Stimulated activated CD8-positive, alpha-beta memory T cell treated with anti-CD3 and anti-CD28 coated beads, Interleukin-12 subunit alpha, Interleukin-12 subunit beta, amount 100 ng/mL, for 24 hours (primary cell): ENCODE measurements around the gene SCN3B.
"Not testable (repeated sequence)": the region's sequence is repeated elsewhere in the genome, so short reads cannot be mapped to it uniquely, and the experiment has no call there.

Source experiments
- DNase-seq: peaks from one replicate; pipeline ENCODE4 v3.0.0-alpha.2; 2020; ENCODE audit errors: extremely low read depth

Gene SCN3B, protein sequence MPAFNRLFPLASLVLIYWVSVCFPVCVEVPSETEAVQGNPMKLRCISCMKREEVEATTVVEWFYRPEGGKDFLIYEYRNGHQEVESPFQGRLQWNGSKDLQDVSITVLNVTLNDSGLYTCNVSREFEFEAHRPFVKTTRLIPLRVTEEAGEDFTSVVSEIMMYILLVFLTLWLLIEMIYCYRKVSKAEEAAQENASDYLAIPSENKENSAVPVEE

DNA sequence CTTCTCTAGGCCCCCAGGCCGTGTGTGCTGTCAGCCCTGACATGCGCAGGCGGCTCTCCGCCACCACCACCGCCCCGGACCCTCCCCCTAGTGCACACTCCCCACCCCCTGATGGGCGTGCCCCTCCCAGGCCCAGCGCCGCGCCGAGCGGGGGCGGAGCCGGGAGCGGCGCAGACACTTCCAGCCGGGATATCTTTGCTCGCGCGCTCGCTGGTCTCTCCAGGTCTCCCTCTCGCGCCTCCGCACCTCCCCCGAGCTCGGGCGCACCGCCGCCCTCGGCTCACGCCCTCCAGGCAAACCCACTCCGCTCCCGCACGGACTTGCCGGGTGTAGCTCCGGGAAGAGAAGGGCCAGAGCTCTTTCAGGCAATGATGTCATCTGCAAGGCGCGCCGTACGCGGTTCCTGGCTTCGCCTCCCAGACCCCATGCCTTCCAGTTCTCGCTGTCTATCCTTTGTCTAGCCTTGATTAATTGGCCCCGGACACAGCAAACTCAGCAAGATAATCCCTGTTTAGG lies at the start of gene SCN3B:
TSS of gene SCN3B (minus strand) at position 59 of the 516 bp plus-strand sequence. CDS start 823 bp downstream, outside the sequence.
- no peak for DNase-seq

DNA sequence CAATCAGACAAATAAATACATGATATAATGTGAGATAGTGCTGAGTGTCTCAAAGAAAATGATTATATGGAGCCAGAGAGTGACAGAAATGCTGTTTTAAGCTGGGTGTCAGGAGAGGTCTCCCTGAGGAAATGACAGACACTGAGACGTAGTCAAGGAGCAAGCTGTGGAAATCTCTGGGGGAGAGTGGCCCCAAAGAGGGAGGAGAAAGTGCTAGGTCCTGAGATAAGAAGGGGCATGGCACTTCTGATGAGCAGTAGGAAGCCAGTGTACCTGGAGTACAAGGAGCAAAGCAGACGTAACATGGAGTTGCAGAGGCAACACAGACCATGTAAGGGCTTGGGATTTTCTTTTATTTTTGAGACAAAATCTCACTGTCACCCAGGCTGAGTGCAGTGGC lies 48.3 kb upstream of the SCN3B start:
- DNase-seq: no peak

DNA sequence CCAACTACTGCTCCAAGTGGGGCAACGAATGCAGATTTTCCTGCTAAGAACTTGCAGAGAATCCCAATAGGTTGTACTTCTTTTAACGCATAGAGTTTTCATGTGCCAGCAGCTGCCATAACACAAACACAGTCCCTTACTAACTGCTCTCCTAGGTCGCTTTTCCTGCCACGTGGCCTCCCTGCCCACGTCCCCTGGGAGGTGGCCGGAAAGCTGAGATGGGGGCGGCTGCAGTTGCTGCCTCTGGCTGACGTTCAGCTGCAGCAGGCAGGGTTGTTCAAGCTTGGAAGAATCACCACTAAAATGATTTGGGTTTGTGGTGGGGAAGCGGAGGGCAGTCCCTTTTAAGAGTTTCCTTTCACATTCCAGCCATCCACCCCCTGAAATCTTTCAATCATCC lies 47.7 kb upstream of the SCN3B start:
- no peak for DNase-seq

DNA sequence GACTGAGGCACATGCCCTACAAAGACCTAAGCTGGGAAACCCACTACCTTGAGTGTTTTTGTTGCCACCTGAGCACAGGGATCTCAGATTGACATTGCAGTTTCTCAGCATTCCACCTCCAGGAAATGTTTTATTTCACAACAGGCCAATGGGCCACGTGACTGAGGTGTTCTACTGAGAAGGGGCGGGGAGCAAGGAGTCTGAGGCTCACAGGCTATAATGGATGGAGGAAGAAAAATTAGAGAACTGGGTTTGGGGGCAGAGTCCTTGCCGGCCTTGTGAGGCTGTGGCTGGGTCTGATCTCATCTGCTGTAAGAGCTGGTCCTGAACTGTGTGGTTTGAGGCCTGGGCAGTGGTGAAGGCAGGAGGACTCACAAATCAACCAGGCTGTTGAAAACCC lies 46.3 kb upstream of the SCN3B start:
- DNase-seq: no peak

DNA sequence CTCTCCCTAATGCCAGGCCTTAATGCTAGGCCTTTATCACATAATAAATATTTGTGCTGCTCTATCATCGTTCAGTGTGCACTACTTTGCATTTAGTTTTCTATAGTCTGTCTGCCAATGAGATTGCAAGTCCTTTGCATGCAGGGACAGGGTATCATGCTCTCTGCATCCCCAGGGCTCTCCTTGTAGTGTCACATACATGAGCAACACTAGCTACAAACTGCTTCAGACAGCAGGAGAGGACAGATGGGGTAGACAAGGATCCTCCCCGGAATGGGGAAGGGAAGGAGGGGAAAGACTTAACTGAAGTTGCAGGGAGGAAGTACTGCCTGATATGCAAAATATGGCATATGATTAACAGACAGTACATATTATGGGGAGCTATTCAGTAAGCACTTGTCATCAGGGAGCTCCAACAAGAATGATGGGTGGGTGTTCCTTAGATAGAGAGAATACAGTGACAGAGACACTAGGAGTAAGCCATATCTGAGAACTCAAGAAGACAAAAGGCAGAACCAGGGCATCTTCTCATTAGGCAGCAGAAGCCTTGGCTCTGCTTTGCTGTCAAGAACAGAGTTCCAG lies 44.2 kb upstream of the SCN3B start:
- no peak for DNase-seq

DNA sequence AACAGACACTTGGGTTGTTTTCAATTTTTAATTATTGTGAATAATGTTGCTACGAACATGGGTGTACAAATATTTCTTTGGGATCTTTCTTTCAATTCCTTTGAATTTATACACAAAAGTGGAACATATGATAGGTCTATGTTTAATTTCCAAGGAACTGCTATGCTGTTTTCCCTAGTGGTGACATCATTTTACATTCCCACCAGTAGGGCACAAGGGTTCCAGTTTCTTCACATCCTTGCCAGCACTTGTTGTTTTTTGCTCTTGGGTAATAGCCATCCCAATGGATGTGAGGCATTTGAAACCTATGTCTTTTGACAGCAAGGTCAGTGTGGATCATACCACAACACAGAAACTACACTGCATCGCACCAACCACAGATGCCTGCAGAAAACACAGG lies 41.8 kb upstream of the SCN3B start:
- no peak for DNase-seq

DNA sequence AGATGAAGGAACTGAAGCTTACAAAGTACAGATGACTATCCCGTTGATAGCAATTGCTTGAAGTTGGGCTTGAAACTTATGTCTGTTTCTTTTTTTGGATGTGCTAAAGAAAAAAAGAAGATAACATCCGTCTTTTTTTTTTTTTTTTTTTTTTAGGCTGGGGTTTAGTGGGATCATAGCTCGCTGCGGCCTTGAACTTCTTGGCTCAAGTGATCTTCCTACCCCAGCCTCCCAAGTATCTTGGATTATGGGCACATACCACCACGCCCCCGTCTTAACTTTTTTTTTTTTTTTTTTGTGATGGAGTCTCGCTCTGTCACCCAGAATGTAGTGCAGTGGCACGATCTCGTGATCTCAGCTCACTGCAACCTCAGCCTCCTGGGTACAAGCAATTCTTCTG lies 40.8 kb upstream of the SCN3B start:
- no peak for DNase-seq

DNA sequence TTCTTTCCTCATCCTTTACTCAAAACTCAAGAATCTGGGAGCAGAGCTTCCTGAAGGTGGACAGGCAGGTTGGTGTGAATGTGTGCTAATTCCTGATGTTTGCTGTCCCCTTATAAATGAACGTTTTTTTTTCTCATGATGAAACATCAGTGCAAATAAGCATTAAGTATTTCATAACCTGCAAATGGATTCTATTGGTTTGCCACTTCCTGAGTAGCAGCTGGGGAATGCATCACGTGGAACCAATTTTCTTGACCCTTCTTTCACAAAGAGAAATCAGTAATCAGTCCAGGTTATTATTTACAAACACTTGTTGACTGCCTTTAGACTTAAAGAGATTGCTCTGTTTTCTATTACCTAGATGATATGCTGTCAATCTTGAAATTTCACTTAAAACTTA lies 40.1 kb upstream of the SCN3B start:
- DNase-seq: no peak

DNA sequence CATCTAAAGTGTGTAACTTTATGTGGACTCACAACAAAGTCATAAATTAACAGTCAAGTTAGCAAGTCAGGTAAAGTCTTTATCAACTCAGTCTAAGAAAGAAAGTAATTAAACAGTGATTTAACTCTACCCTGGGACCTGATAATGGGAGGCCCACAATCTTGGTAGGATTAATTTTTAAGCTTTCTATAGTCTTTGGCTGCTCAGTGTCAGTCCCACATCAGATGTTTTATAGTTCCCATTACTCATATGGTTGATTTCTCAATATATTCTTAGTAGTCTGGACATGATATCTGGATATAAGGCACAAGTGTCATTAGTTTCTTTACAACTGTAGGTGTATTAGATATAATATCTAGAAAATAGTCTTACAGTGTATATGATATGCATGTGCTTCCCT lies 38.5 kb upstream of the SCN3B start:
- DNase-seq: no peak

DNA sequence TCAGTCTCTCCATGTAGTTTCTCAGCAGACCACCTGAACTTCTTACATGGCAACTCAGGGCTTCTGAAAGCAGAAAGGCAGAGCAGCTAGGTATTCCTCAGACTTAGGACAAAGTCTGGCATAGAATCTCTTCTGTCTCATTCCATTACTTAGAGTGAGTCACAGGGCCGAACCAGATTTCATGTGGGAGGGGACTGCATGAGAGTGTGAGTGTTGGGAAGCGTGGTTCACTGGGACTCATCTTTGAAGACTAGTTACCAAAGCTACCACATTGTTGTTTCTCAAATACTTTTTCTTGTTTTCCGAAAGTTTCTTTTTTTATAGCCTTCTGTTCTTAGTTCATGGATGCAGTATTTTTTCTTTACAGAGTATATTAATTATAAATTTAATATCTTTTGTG lies 36.1 kb upstream of the SCN3B start:
- no peak for DNase-seq

DNA sequence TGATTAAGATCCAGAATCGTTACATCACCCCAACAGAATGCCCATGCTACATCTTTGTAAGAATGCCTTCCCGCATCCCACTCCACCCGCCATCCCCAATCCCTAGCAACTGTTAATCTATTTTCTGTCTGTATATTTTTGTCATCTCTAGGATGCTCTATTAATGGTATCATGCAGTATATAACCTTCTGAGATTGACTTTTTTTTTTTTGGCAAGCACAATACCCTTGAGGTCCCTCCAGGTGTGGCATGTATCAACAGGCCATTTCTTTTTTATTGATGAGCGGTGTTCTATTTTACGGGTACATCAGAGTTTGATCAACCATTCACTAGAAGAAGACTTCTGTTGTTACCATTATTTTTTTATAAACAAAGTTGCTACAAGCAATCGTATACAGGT lies 30.2 kb upstream of the SCN3B start:
- DNase-seq: no peak

DNA sequence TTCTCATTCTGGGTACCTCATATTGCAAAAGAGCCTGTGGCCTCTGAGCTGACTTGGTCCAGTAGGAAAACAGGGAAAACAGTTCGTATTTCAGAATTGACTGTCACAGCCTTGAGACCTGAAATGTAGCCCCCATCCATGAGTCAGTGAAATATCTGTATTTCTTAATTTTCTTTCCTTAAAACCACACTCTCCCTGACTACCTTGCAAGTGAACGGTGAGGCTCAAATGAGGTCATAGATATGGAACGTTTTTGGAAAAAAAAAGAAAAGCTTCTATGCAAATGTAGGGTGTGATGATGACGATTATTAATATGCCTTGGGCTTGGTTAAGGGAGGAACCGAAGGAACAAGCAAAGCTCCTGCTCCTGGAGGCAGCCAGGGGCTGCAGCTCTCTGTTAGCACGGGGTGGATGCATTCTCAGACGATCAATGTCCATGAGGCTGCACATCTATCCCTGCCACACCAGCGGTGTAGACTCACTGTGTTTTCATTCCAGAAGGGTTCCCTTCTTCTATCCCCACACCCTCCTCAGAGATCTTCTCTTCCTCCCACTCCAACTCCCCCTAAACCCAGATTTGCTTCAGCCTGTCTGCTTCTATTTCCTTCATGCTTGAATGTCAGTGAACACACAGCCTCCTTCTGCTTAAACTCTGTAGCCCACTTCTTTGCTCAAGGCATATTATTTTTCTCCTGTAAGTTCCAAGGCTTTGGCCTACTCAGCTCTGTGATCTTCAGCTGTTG lies 29.2 kb upstream of the SCN3B start:
- no peak for DNase-seq

DNA sequence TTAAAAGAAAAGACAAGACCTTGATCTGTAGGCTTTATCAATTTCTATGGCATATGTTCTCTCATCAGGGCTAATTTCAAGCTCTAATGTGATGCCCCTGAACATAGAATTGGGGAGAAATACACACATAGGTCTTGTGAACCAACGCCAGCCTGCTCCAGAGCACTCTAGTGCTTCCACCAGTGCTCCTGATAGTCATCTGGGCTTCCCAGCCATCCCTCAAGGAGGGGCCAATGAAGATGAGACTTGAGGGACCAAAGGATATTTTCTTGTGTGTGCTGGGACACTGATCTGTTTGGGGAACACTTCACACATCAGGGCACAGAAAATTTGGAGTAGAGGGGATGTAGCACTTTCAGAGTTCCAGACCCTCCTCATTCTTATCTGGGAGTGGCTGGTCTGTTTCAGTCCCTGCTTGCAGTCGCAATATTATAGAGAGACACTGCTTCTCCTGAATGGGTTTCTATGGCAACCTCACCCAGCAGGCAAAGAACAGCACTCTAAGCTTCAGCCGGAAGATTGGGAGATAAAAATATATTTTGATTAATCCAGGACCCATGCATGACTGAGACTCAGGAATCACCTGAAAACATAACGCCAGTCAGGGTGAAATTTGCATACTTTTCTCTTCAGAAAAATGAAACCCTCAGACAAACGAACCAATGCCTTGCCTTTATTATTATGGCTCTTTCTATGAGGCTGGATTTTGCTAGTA lies 28.4 kb upstream of the SCN3B start:
- no peak for DNase-seq

DNA sequence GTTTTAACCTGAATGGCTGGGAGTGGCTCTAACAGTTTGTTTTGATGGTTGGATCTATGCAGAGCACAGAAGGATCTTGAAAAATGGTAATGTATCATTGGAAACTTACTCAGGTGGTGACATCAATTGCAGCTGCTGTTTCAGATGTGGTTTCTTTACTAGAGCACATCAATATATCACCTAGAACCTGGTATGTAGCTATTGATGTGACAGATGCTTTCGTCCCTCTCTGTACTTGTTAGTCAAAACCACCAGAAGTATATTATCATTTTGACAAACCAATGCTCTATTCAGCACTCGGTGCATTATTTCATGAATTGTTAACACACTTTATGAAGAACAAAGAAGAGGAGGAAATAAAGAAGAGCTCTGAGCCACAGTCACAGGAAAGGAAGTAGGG lies 26.6 kb upstream of the SCN3B start:
- DNase-seq: no peak

DNA sequence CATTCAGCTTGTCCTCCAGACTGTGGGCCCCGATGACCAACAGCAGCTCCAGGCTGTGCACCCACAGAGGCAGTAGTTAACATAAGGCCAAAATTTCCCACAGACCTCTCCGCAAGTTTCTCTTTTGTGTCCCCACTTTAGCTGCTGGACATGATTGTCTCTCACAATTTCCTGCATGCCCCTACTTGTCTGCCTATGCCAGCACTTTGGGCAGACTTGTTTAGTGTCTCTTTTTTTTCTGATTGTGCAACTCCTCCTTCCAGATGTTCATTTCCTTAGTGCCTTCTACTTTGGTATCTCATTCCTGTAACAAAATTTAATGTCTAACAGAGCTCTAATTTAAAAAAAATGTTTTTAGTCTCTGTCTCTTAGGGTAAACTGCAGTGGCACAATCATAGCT lies 23.8 kb upstream of the SCN3B start:
- DNase-seq: no peak

DNA sequence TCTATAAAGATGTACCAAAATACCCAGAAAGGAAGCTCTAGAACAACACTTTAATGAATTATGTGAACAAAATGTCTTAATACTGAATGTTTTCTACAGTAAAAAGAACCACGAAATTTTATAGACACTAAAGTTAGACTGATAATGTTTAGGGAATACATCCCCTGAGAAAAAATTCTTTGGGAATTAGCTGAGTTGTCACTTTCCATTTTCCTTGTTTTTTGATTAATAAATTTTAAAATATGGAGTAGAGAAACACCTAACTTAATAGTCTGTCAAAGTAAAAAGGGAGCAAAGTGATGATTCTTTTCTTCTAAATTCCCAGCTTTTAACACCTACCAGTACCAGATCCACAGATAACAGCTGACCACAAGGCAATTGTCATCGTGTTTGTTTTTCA lies 23.1 kb upstream of the SCN3B start:
- DNase-seq: no peak

DNA sequence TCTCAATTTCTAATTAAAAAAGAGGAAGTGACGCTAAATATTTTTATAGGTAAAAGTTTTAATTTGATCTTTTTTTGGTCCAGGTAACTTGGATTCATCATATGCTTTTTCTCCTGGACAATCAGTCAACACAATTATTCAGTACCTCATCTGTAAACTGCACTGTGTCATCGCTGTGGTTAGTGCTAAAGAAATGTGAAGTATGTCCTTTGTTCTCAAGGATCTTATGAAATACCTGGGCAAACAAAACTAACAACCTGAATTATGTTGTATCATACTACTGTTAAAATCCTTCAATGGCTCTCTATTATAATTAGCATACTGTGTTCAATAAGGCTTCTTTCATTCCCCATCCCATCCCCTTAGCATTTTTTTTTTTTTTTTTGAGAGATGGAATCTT lies 19.9 kb upstream of the SCN3B start:
- DNase-seq: no peak

DNA sequence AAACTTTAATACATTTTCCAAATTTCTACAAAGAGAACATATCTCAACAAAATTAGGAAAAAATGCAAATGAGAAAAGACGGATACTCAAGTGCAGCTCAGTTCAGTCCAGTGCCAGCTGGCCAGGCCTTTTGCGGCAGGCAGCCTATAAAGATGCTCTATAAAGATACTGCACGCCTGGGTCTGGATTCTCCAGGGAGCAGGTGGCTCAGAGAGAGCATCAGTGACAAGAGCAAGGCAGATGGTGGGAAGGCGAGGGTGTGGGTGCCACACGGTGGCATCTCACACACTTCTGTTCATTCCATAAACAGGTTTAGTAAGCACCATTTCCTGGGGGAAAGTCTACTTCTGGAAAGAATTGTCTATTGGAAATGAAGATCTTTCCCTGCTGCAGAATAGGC lies 18.1 kb upstream of the SCN3B start:
- DNase-seq: no peak

DNA sequence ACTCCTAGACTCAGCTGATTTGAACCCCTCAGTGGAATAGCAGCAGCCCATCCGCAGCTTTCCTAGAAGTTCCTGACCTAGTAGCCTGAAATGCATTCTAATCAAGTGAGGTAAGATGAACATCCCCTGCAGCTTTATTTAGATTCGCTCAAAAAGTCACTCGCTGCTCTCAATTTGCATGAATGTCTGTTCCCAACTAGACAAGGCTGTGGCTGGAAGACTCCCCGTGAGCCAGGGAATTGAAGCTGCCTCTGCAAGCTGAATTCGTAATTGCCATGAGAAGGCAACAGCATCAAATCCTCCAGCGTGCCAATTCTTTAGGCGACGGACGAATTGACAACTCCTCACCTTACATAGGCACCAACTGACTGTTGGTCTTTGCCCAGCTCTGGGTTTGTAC lies 17.1 kb upstream of the SCN3B start:
- no peak for DNase-seq

DNA sequence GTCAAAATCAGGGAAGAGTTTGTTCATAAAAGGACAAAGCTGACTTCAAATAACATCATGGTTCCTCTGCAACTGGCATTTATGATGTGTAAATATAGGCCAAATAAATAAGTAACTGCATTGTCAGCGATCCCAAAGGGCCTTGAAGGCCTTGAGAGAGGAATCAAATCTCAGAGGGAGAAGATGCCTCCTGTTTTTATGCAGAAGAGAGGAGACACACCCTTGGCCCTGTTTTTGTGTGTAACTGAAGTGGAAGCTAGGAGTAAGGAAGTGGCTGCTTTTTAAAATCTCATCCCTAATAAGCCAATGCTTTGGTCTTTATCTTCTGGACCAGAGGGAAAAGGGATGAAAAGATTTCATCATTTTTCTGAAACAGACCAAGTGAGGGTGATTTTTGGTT lies 15.7 kb upstream of the SCN3B start:
- DNase-seq: no peak

DNA sequence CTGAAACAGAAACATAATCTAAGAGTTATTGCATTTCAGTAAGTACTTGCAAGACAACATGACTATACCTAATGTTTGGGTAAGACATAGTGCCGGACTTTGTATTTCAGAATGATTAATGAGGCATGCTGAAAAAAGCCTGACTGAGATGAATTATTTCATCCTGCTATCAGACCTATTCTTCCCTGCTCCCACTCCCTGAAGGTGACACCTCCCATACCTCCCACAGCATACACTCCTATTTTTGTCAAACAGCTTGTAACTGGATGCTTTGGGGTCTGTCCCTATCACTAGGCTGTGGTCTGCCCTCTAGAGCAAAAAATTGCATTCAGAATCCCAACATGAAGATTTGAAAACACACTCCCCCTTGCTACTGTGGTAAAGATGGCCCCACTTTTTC lies 10.9 kb upstream of the SCN3B start:
- no peak for DNase-seq

DNA sequence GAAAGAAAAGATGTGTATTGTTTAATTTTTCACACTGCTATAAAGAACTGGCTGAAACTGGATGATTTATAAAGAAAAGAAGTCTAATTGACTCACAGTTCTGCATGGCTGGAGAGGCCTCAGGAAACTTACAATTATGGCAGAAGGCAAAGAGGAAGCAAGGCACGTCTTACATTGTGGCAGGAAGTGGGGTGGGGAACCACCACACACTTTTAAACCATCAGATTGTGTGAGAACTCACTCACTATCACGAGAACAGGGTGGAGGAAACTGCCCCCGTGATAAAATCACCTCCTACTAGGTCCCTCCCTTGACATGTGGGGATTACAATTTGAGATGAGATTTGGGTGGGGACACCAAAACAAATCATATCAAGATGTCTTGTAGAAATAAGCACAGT lies 5.5 kb upstream of the SCN3B start:
- not testable (repeated sequence) for DNase-seq

DNA sequence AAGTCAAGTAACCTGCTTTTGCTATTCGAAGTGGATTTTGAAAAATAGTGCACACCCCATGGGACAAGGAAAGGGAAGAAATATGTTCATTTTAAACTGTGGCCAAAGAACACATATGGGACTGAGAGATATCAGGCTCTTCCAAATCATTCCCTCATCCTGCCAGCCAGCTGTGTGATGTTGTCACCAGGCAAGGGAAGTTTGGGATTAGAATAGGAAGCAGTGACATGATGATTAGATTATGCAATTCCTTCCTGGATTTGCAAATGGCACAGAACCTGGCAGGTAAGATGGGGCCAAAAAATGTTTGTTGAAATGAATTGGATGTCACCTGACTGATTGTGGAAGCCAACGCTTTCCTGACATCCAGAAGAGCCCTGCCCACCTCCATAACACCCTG lies 4.9 kb upstream of the SCN3B start:
- DNase-seq: no peak
